HFFc6 (cell line): ENCODE measurements around the gene GPER1. TPM values are rescaled to one million over a fixed set of nuclear protein-coding genes. Genes with fewer than 3 reads are reported as not detected.

ENCODE experiments used
- DNase-seq: peaks from one replicate; pipeline ENCODE4 v3.0.0-alpha.2; 2018
- H3K27ac Mint-ChIP-seq: 2 replicates; pipeline ENCODE4 v1.8.0; 2020; ENCODE audit warnings: mild to moderate bottlenecking, mixed read lengths
- H3K27me3 Mint-ChIP-seq: 2 replicates; pipeline ENCODE4 v1.8.0; 2021; ENCODE audit warnings: mild to moderate bottlenecking, moderate library complexity, mixed read lengths; ENCODE audit not compliant: insufficient read depth
- H3K36me3 Mint-ChIP-seq: 2 replicates; pipeline ENCODE4 v1.8.0; 2021; ENCODE audit warnings: low read depth, mixed read lengths
- H3K4me1 Mint-ChIP-seq: 2 replicates; pipeline ENCODE4 v1.8.0; 2020; ENCODE audit warnings: low read depth, mixed read lengths
- H3K4me3 Mint-ChIP-seq: 2 replicates; pipeline ENCODE4 v1.8.0; 2020; ENCODE audit warnings: mild to moderate bottlenecking, moderate library complexity, mixed read lengths
- H3K9me3 Mint-ChIP-seq: 2 replicates; pipeline ENCODE4 v1.8.0; 2020; ENCODE audit warnings: mild to moderate bottlenecking, mixed read lengths
- CTCF ChIP-seq: fragments of 200-600 bp; sonication (generic); IDR thresholded peaks from 2 replicates; pipeline ENCODE4 v1.5.0; 2021; ENCODE audit warnings: antibody characterized with exemption, mild to moderate bottlenecking
- total RNA-seq, 6 experiments: library from RNA; stranded (reverse); fragmentation: NEBNext Ultra II Directional; extraction: Animal tissue kit (Norgen Biotek cat#: 25700); gene quantifications; 2 replicates in 1 of 6; 3 replicates in 5 of 6; pipeline ENCODE4 v1.2.3, GENCODE V29; 2021

The GPER1 gene
- total RNA-seq, 6 experiments from 2014 or later: 4.6 to 7.1 (median 5.3) TPM

- Mint-ChIP-seq H3K4me3 (no peak overlapping the region), H3K4me1 (no peaks in the 10 kb centered on the region), H3K9me3 (no peaks in the 10 kb centered on the region), H3K27me3 (no peaks in the 10 kb centered on the region; the same call in 1 of the 2 replicates), H3K27ac (no peak overlapping the region), H3K36me3 (0 out of 2 replicates have a peak, but pooled peaks cover 7% of the 10 kb centered on the region)
- DNase-seq: no peak
- TF ChIP-seq CTCF: no peak
Measured at GRCh38 chr7:1124816-1125602, 37.1 kb downstream of the GPER1 start.

GRCh38 chr7:1125603-1125969 lies 37.7 kb downstream of the GPER1 start:
- Mint-ChIP-seq H3K27me3 (no peaks in the 10 kb centered on the region; the same call in 1 of the 2 replicates), H3K4me3 (no peak overlapping the region), H3K4me1 (no peaks in the 10 kb centered on the region), H3K36me3 (0 out of 2 replicates have a peak, but pooled peaks cover 7% of the 10 kb centered on the region), H3K27ac (no peak overlapping the region), H3K9me3 (no peaks in the 10 kb centered on the region)
- no peak for DNase-seq
- no peak for TF ChIP-seq CTCF

- Mint-ChIP-seq H3K36me3 (peaks cover 12% of the 10 kb centered on the region), H3K27ac (no peak overlapping the region), H3K9me3 (no peaks in the 10 kb centered on the region), H3K27me3 (no peaks in the 10 kb centered on the region; the same call in 1 of the 2 replicates), H3K4me1 (0 out of 2 replicates have a peak, but pooled peaks cover 5% of the 10 kb centered on the region), H3K4me3 (no peak overlapping the region)
- no peak for DNase-seq
- TF ChIP-seq CTCF: no peak
Measured at GRCh38 chr7:1127001-1127400, 39.1 kb downstream of the GPER1 start.

GRCh38 chr7:1129431-1129830 lies 41.5 kb downstream of the GPER1 start:
- no peak for DNase-seq
- H3K4me3 Mint-ChIP-seq: no peak overlapping the region
- peaks cover 20% of the 10 kb centered on the region for H3K36me3 Mint-ChIP-seq
- no peak for TF ChIP-seq CTCF
- 0 out of 2 replicates have a peak, but pooled peaks cover 5% of the 10 kb centered on the region for H3K4me1 Mint-ChIP-seq
- no peak overlapping the region for H3K27ac Mint-ChIP-seq
- H3K9me3 Mint-ChIP-seq: no peaks in the 10 kb centered on the region
- no peaks in the 10 kb centered on the region for H3K27me3 Mint-ChIP-seq

- DNase-seq: no peak
- Mint-ChIP-seq H3K27me3 (no peaks in the 10 kb centered on the region), H3K27ac (no peak overlapping the region), H3K4me3 (no peak overlapping the region), H3K36me3 (peaks cover 26% of the 10 kb centered on the region), H3K9me3 (no peaks in the 10 kb centered on the region), H3K4me1 (0 out of 2 replicates have a peak, but pooled peaks cover 5% of the 10 kb centered on the region)
- no peak for TF ChIP-seq CTCF
Measured at GRCh38 chr7:1130021-1130990, 42.4 kb downstream of the GPER1 start.
